KMS-11 (cell line): ENCODE results near the gene ADAMTS14.

Experiments
- H2AFZ ChIP-seq: fragments of 200-600 bp; sonication (generic); 2 replicates; pipeline ENCODE4 v1.6.1; 2016; ENCODE audit warnings: antibody characterized with exemption, mixed run types, low read depth
- H3K27ac ChIP-seq: fragments of 200-600 bp; sonication (generic); 2 replicates; pipeline ENCODE4 v1.6.1; 2016; ENCODE audit warnings: mild to moderate bottlenecking, mixed run types
- H3K27me3 ChIP-seq: fragments of 200-600 bp; sonication (generic); 2 replicates; pipeline ENCODE4 v1.6.1; 2017; ENCODE audit warnings: mild to moderate bottlenecking, low read depth, mixed run types, moderate library complexity; ENCODE audit not compliant: insufficient read depth
- H3K36me3 ChIP-seq: fragments of 200-600 bp; sonication (generic); 2 replicates; pipeline ENCODE4 v1.6.1; 2017; ENCODE audit warnings: mild to moderate bottlenecking, mixed run types; ENCODE audit not compliant: insufficient read depth
- H3K4me1 ChIP-seq: fragments of 200-600 bp; sonication (generic); 2 replicates; pipeline ENCODE4 v1.6.1; 2016; ENCODE audit warnings: mild to moderate bottlenecking, low read depth, mixed run types; ENCODE audit not compliant: poor library complexity, severe bottlenecking
- H3K4me2 ChIP-seq: fragments of 200-600 bp; sonication (generic); 2 replicates; pipeline ENCODE4 v1.7.0; 2016; ENCODE audit warnings: mild to moderate bottlenecking, mixed run types
- H3K4me3 ChIP-seq: fragments of 200-600 bp; sonication (generic); IDR thresholded peaks from 2 replicates; pipeline ENCODE4 v1.6.1; 2017; ENCODE audit warnings: low read depth, low read length, mixed read lengths; ENCODE audit not compliant: insufficient read depth
- H3K79me2 ChIP-seq: fragments of 200-600 bp; sonication (generic); 2 replicates; pipeline ENCODE4 v1.6.1; 2016; ENCODE audit warnings: low read depth, mixed run types; ENCODE audit not compliant: insufficient read depth
- H3K9ac ChIP-seq: fragments of 200-600 bp; sonication (generic); 2 replicates; pipeline ENCODE4 v1.6.1; 2016; ENCODE audit warnings: mild to moderate bottlenecking, mixed run types
- H4K20me1 ChIP-seq: fragments of 200-600 bp; sonication (generic); 2 replicates; pipeline ENCODE4 v1.6.1; 2016; ENCODE audit warnings: mild to moderate bottlenecking, mixed run types; ENCODE audit not compliant: insufficient read depth
- TF ChIP-seq, protein P1 (sequence below): fragments of 200-600 bp; sonication (generic); conservative IDR thresholded peaks from 2 replicates; pipeline ENCODE4 v1.6.1; 2017; ENCODE audit warnings: low read depth, mild to moderate bottlenecking, antibody characterized with exemption, low read length, moderate library complexity, mixed read lengths

The ADAMTS14 gene

GRCh38 chr10:70683940-70684339 lies 11.6 kb downstream of the ADAMTS14 start:
- Histone ChIP-seq H3K36me3 (no peaks in the 10 kb centered on the region), H3K79me2 (no peaks in the 10 kb centered on the region), H3K4me2 (no peak overlapping the region), H3K9ac (no peak overlapping the region), H3K4me1 (no peaks in the 10 kb centered on the region), H3K27ac (no peak overlapping the region), H3K4me3 (no peak overlapping the region), H4K20me1 (no peaks in the 10 kb centered on the region), H2AFZ (no peak overlapping the region), H3K27me3 (no peaks in the 10 kb centered on the region)
- TF ChIP-seq, protein P1, sequence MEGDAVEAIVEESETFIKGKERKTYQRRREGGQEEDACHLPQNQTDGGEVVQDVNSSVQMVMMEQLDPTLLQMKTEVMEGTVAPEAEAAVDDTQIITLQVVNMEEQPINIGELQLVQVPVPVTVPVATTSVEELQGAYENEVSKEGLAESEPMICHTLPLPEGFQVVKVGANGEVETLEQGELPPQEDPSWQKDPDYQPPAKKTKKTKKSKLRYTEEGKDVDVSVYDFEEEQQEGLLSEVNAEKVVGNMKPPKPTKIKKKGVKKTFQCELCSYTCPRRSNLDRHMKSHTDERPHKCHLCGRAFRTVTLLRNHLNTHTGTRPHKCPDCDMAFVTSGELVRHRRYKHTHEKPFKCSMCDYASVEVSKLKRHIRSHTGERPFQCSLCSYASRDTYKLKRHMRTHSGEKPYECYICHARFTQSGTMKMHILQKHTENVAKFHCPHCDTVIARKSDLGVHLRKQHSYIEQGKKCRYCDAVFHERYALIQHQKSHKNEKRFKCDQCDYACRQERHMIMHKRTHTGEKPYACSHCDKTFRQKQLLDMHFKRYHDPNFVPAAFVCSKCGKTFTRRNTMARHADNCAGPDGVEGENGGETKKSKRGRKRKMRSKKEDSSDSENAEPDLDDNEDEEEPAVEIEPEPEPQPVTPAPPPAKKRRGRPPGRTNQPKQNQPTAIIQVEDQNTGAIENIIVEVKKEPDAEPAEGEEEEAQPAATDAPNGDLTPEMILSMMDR: no peak

DNA sequence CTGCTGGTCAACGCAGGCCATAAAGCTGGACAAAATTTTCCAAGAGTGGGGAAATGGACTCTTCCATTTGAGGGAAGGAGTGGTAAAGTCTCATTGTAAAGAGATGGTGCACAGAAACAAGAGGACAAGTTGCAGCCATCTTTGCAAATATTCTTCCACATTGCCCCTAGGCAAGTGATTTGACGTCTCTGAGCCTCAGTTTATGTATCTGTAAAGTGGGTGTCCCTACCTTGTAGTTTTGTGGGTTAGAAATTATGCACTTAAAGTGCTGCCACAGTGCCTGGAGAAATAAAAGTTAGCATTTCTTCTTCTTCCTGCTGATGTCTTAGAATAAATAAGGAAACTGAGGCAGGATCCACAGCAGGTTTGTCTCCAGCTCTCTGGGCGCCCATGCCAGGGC lies 12.1 kb downstream of the ADAMTS14 start:
- Histone ChIP-seq H3K79me2 (no peaks in the 10 kb centered on the region), H3K9ac (no peak overlapping the region), H3K27ac (no peak overlapping the region), H3K4me2 (no peak overlapping the region), H3K4me3 (no peak overlapping the region), H3K4me1 (no peaks in the 10 kb centered on the region), H3K27me3 (no peaks in the 10 kb centered on the region), H3K36me3 (no peaks in the 10 kb centered on the region), H2AFZ (no peak overlapping the region), H4K20me1 (no peaks in the 10 kb centered on the region)
- TF ChIP-seq, protein P1: no peak

GRCh38 chr10:70684839-70685454 lies 12.6 kb downstream of the ADAMTS14 start:
- H3K36me3 ChIP-seq: no peaks in the 10 kb centered on the region
- H3K4me2 ChIP-seq: no peak overlapping the region
- TF ChIP-seq, protein P1: no peak

GRCh38 chr10:70685455-70685911 lies 13.2 kb downstream of the ADAMTS14 start:
- no peak overlapping the region for H3K9ac ChIP-seq
- H4K20me1 ChIP-seq: no peaks in the 10 kb centered on the region
- H3K4me1 ChIP-seq: no peaks in the 10 kb centered on the region
- no peak overlapping the region for H2AFZ ChIP-seq
- no peak overlapping the region for H3K4me3 ChIP-seq
- H3K27ac ChIP-seq: no peak overlapping the region
- no peaks in the 10 kb centered on the region for H3K36me3 ChIP-seq
- no peaks in the 10 kb centered on the region for H3K79me2 ChIP-seq
- no peaks in the 10 kb centered on the region for H3K27me3 ChIP-seq
- H3K4me2 ChIP-seq: no peak overlapping the region
- TF ChIP-seq, protein P1: no peak

More at GRCh38 chr10:70684839-70685454, 12.6 kb downstream of the ADAMTS14 start:
- Histone ChIP-seq H2AFZ (no peak overlapping the region), H3K79me2 (no peaks in the 10 kb centered on the region), H3K27me3 (no peaks in the 10 kb centered on the region), H4K20me1 (no peaks in the 10 kb centered on the region), H3K27ac (no peak overlapping the region), H3K9ac (no peak overlapping the region), H3K4me1 (no peaks in the 10 kb centered on the region), H3K4me3 (no peak overlapping the region)
